ENCODE data around the gene PLB1.

Gene PLB1

DNA sequence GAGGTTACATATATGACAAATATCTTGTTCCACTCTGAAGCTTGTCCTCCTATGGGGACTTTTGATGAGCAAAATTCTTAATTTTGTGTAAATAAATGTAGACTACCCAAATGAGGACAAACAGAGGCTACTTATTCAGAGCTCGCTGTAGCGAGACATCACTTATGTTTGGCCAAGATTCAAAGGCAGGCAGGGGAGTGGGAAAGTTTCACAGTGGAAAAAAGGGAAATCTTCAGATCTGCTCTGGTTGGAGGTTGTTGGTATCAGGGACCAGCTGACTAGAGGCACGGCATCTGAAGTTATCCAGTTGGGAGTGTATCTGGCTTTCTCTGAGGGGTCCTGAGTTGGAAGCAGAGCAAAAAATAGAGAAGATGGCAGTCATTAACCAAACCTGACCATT, 1.3 kb downstream of the PLB1 start:
- ATAC-seq (replicated peaks) (no peak), DNase-seq (no peak)
- no peak overlapping the region for H3K27ac Mint-ChIP-seq
- no peak overlapping the region for H3K4me3 Mint-ChIP-seq
- no peaks in the 10 kb centered on the region for H3K36me3 Mint-ChIP-seq (ENCODE audit: insufficient read depth)
- no peaks in the 10 kb centered on the region for H3K27me3 Mint-ChIP-seq
- H3K9me3 Mint-ChIP-seq = no peaks in the 10 kb centered on the region
- no peaks in the 10 kb centered on the region for H3K4me1 Mint-ChIP-seq (ENCODE audit: low read depth in 2 of 2)

DNA sequence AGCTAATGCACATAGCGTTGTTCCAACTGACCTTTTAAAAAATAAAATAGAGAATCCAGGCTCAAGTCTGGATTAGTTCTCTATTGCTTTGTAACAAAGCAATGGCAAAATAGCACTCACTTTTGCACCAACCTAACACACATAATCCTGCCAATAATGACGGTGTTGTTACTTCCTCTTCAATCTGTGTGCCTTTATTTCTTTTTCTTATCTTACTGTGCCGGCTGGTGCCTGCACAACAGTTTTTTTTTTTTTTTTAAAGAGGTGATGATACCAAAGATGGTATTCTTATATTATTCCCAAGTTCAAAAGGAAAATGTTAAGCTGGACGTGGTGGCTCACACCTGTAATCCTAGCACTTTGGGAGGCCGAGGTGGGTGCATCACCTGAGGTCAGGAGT, 3.4 kb downstream of the PLB1 start:
- no peak for DNase-seq
- Mint-ChIP-seq H3K4me1 (ENCODE audit: low read depth in 2 of 2) (no peaks in the 10 kb centered on the region), H3K36me3 (ENCODE audit: insufficient read depth) (no peaks in the 10 kb centered on the region), H3K9me3 (no peaks in the 10 kb centered on the region), H3K27ac (no peak overlapping the region), H3K4me3 (no peak overlapping the region), H3K27me3 (no peaks in the 10 kb centered on the region)
- ATAC-seq (replicated peaks) = no peak

DNA sequence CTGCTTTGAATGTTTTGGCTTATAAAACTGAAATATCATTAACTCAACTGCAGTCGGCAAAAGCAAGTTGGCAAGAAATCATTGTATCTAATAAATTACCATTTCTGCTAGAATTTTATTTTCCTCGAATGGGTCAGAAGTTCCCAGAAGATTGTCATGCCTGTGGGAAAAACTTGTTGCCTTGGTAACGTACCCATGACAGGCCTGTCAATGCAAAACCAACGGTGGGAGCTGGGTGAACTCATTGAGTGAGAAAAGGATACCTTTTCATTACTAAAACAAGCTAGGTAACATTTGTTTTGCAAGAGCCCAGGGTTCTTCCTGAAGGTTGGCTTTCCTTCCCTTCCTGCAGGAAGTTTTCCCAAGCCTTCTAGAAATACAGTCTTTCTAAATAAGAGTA, 9.5 kb downstream of the PLB1 start:
- Mint-ChIP-seq H3K27me3 (peaks cover 0 to 11% of the 10 kb centered on the region in 2 donors), H3K4me3 (no peak overlapping the region), H3K27ac (no peak overlapping the region), H3K4me1 (ENCODE audit: low read depth in 2 of 2) (peaks cover 10 to 13% of the 10 kb centered on the region in 2 donors), H3K9me3 (no peaks in the 10 kb centered on the region), H3K36me3 (ENCODE audit: insufficient read depth) (no peaks in the 10 kb centered on the region)
- ATAC-seq (replicated peaks) = no peak
- no peak for DNase-seq

DNA sequence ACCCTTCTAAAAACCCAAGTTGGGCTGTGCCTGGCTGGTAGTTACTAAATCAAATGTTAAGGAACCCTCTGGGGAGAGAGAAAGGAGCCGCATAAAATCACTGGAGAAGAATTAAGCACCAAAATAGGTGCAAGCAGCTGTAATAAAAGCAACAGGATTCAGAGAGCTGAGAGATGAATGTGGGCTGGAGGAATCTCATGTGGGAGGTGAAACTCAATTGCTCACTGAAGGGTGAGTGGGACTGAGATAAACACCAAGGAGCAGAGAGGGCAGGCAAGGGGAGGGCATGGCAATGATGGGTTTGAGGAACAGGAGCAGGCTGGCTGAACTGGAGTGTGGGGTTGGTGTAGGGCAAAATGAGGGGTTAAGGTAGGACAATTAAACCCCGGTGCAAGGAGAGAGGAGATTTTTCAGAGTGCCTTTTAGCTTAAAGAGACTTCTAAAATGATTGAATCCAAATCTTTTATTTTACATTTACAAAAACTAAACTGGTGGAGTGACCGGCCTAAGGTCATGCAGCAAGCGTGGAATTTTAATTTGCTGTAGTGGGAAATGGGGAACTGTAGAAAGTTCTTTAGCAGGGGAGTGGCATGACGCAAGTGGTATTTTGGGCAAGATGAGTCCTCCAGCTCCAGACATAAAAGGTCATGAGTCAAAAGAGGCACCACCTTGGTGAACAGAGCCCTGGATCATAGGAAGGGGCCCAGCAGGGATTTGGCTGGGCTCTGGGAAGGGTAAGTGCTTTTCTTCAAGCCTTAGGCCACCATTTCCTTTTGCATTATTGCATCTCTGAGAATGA, 10.5 kb downstream of the PLB1 start:
- peak overlapping the region in 1 of 2 donors; percentile 24 for H3K27ac Mint-ChIP-seq
- H3K4me3 Mint-ChIP-seq = no peak overlapping the region
- peaks cover 0 to 11% of the 10 kb centered on the region in 2 donors for H3K27me3 Mint-ChIP-seq
- no peak for ATAC-seq (replicated peaks)
- no peaks in the 10 kb centered on the region for H3K36me3 Mint-ChIP-seq (ENCODE audit: insufficient read depth)
- H3K9me3 Mint-ChIP-seq = no peaks in the 10 kb centered on the region
- DNase-seq = no peak
- peaks cover 10 to 13% of the 10 kb centered on the region in 2 donors for H3K4me1 Mint-ChIP-seq (ENCODE audit: low read depth in 2 of 2)

DNA sequence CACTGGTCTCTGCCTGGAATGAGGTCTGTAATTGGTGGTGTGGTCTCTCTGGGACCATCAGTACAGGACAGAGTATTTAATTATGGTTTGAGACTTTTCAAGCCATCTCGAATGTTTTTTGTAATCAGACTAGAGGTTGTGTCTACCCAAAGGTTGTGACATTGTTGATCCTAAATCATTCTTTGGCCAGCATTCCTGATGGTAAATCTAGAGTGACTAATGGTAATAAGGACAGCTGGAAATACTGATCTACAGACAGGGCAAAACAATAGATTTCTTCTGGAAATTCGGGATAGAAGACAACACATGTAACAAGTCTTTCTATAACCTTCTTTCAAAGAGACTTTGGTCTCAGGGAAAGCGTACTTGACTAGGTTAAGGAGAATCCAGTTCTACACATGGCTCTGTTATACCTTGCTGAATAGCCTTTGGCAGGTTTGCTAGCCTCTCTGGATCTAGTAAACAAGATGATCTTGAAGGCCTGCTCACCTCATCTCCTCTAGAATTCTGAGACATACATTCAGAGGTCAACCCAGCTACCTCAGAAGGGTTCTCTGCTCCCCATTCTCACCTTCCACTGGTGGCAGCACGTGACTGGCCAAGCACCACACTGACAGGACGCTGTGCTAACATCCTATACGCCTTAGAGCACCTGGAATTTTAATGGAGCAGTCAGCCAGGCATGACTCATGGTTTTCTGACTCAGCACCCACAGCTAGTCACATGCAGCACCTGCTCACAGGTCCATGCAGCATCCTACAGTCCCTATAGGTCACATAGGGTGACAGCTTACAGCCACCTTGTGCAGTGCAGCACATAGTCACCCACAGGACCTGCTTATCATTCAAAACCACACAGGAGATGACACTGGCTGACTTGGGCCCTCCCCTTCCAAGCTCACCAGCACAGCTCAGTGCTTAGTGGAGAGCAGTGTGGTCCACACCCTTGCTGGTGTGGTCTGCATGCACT, 12.2 kb downstream of the PLB1 start:
- Mint-ChIP-seq H3K36me3 (ENCODE audit: insufficient read depth) (no peaks in the 10 kb centered on the region), H3K27ac (peak overlapping the region; percentile 79 to 84), H3K4me1 (ENCODE audit: low read depth in 2 of 2) (peaks cover 10 to 13% of the 10 kb centered on the region in 2 donors), H3K4me3 (no peak overlapping the region), H3K9me3 (peaks cover 3 to 15% of the 10 kb centered on the region in 2 donors), H3K27me3 (peaks cover 7 to 11% of the 10 kb centered on the region in 2 donors)
- peak; percentile 98 for ATAC-seq (replicated peaks)
- peak; percentile 41 to 46 (median 46) for DNase-seq

DNA sequence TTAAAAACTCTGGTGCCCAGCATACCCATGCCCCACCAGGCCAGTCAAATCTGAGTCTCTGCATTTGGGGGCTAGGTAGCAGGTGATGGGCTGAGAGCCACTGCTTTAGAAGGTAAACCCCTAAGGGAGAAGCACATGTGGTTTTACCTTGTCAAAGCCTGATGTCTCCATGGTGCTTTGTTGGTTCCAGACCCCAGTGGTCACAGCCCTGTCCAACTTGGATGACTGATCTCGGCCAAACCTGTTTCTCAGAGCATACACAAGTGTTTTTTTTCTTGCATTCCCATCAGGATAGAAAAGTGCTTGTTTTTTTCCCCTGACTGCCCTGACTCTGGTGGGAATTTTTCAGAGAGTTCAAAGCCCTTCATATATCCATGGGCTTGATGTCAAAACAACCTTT, 13.5 kb downstream of the PLB1 start:
- Mint-ChIP-seq H3K36me3 (ENCODE audit: insufficient read depth) (no peaks in the 10 kb centered on the region), H3K4me1 (ENCODE audit: low read depth in 2 of 2) (peaks cover 10 to 13% of the 10 kb centered on the region in 2 donors), H3K27me3 (peaks cover 10 to 11% of the 10 kb centered on the region in 2 donors), H3K27ac (peak overlapping the region in 1 of 2 donors; percentile 79), H3K9me3 (peaks cover 4 to 22% of the 10 kb centered on the region in 2 donors), H3K4me3 (no peak overlapping the region)
- no peak for DNase-seq
- ATAC-seq (replicated peaks) = no peak

DNA sequence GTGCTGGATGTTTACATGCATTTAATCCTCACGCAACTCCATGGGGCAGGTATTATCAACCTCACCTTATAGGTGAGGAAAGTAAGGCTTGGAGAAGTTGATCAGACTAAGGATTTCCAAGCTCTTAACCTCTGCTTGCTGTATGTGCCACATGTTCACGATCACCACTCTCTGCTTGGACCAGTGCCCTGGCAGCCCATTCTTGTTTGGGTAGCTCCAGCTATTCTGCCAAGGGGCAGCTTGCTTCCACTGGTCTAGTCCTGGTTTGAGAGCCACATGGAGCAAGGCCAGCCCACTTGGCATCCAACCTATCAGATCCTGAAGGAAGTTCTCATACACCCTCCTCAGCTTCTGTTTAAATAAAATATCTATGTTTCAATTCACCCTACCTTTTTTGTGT, 14.3 kb downstream of the PLB1 start:
- Mint-ChIP-seq H3K4me1 (ENCODE audit: low read depth in 2 of 2) (peaks cover 10 to 13% of the 10 kb centered on the region in 2 donors), H3K4me3 (no peak overlapping the region), H3K27ac (peak overlapping the region in 1 of 2 donors; percentile 14), H3K9me3 (peaks cover 4 to 22% of the 10 kb centered on the region in 2 donors), H3K36me3 (ENCODE audit: insufficient read depth) (no peaks in the 10 kb centered on the region), H3K27me3 (peaks cover 11 to 13% of the 10 kb centered on the region in 2 donors)
- ATAC-seq (replicated peaks) = no peak
- DNase-seq = no peak

DNA sequence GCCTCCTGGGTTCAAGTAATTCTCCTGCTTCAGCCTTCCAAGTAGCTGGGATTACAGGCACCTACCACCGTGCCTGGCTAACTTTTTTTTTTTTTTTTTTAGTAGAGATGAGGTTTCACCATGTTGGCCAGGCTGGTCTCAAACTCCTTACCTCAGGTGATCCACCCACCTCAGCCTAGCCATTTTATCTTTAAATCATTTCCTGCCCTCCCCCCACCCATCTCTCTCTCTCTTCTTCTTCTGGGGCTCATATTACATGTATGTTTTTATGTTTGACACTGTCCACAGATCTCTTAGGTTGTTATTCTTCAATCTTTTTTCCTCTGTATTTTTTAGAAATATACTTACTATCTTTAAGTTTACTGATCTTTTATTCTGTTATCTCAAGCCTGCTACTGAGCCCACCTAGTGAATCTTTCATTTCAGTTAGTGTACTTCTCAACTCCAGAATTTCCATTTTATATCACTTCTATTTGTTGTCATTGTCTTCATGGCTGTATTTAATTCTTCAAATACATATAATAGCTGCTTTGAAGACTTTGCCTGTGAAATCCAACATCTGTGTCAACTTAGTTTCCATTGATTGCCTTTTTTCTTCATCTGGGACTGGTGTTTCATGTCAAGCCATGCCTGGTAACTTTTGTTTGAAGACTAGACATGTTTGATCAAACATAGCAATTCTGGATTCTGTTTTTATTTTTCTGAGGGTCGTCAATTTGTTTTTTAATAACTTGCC, 16.2 kb downstream of the PLB1 start:
- Mint-ChIP-seq H3K36me3 (ENCODE audit: insufficient read depth) (no peaks in the 10 kb centered on the region), H3K4me1 (ENCODE audit: low read depth in 2 of 2) (peaks cover 10 to 11% of the 10 kb centered on the region in 2 donors), H3K9me3 (peaks cover 4 to 22% of the 10 kb centered on the region in 2 donors), H3K27me3 (peaks cover 16 to 25% of the 10 kb centered on the region in 2 donors), H3K27ac (no peak overlapping the region), H3K4me3 (no peak overlapping the region)
- no peak for ATAC-seq (replicated peaks)
- DNase-seq = no peak

DNA sequence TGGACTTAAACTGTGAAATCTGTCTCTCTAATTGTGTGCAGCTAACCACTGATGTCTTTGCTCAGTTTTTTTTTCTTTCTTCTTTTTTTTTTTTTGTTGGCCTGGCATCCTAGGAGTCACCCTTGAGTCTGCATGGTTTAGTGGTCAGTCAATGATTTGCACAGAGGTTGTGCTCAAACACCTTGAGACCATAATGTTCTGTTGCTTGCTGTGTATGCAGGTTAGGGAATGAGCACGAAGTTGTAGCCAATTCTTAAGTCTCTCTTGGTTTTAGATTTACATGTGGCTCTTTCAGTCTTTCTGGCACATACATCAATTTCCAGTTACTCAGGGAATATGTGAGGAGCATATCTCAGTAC, 16.7 kb downstream of the PLB1 start:
- Mint-ChIP-seq H3K36me3 (ENCODE audit: insufficient read depth) (no peaks in the 10 kb centered on the region), H3K4me1 (ENCODE audit: low read depth in 2 of 2) (peaks cover 10 to 11% of the 10 kb centered on the region in 2 donors), H3K27me3 (peaks cover 18 to 25% of the 10 kb centered on the region in 2 donors), H3K9me3 (peaks cover 4 to 22% of the 10 kb centered on the region in 2 donors), H3K4me3 (no peak overlapping the region), H3K27ac (peak overlapping the region in 1 of 2 donors; percentile 32)
- no peak for ATAC-seq (replicated peaks)
- no peak for DNase-seq

DNA sequence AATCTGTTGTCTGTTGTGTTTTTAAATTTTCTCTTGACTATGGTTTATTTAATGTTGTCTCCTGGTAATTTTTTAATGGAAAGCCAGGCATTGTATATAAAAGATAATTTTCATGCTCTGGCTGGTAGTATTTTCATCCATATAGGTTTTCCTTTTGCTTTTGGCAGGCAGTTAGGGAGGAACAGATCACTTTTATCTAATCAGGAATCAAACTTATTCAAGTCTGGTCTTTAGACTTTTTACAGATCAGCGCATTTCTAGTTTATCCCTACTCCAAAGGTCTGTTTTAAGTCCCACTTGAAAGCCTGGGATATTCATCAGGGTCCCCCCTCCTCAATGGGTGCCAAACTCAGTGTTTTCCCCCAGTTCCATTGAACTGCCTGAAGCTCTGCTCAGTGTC, 17.2 kb downstream of the PLB1 start:
- H3K4me1 Mint-ChIP-seq (ENCODE audit: low read depth in 2 of 2) = peaks cover 10% of the 10 kb centered on the region in 2 donors
- ATAC-seq (replicated peaks) (no peak), DNase-seq (no peak)
- peaks cover 22 to 29% of the 10 kb centered on the region in 2 donors for H3K27me3 Mint-ChIP-seq
- H3K27ac Mint-ChIP-seq = peak overlapping the region in 1 of 2 donors; percentile 32
- H3K4me3 Mint-ChIP-seq = no peak overlapping the region
- no peaks in the 10 kb centered on the region for H3K36me3 Mint-ChIP-seq (ENCODE audit: insufficient read depth)
- H3K9me3 Mint-ChIP-seq = peaks cover 4 to 22% of the 10 kb centered on the region in 2 donors

DNA sequence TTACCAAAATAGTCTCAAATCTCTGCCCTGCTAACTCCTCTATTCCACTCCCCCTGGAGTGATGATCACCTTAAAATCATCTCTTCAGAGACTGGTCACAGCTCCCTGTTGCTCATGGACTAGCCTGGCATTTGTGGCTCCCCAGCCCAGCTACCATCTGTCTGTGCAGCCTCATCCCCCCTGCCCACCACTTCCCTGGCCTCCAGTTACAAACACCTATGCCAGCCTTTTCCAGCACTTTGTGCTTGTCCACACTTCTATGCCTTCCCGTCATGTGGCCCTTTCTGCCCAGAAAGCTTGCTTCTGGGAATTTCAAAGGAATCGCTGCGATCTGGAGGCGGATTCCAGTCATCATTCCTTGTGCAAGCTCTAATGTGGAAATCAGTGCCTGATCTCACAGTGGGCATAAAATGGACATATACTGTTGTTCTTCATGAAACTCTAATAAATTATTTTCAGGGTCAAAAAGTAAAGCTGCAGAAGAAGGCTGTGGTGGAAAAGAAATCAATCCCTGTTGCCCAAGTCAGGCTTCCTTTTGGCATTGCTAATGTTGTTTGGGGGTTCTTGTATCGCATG, 19.4 kb downstream of the PLB1 start:
- H3K36me3 Mint-ChIP-seq (ENCODE audit: insufficient read depth) = no peaks in the 10 kb centered on the region
- no peak for DNase-seq
- no peaks in the 10 kb centered on the region for H3K4me1 Mint-ChIP-seq (ENCODE audit: low read depth in 2 of 2)
- ATAC-seq (replicated peaks) = no peak
- peak overlapping the region in 1 of 2 donors; percentile 21 for H3K27ac Mint-ChIP-seq
- peaks cover 41 to 47% of the 10 kb centered on the region in 2 donors for H3K27me3 Mint-ChIP-seq
- peaks cover 4 to 22% of the 10 kb centered on the region in 2 donors for H3K9me3 Mint-ChIP-seq
- H3K4me3 Mint-ChIP-seq = no peak overlapping the region

DNA sequence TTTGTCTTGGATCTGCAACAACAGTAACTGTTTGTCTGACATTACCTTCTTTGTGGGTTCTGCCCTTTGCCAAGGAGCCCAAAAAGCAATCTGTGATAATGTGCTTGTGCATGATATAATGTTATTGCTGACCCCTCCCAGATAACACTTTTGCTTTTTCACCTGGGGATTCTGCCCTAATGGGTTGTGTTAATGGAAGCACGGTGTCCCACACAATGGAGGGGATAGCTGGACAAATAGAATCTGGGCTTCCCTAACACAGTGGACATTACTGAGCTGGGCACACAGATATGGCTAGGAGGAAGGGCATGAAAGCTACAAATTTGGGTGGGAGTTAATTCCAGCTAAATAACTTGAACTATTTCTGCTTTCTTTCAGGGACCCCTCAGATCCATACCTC, 20.6 kb downstream of the PLB1 start:
- ATAC-seq (replicated peaks) (no peak), DNase-seq (no peak)
- H3K27ac Mint-ChIP-seq = no peak overlapping the region
- peaks cover 52 to 59% of the 10 kb centered on the region in 2 donors for H3K27me3 Mint-ChIP-seq
- peaks cover 4 to 22% of the 10 kb centered on the region in 2 donors for H3K9me3 Mint-ChIP-seq
- H3K4me3 Mint-ChIP-seq = no peak overlapping the region
- no peaks in the 10 kb centered on the region for H3K4me1 Mint-ChIP-seq (ENCODE audit: low read depth in 2 of 2)
- H3K36me3 Mint-ChIP-seq (ENCODE audit: insufficient read depth) = no peaks in the 10 kb centered on the region

DNA sequence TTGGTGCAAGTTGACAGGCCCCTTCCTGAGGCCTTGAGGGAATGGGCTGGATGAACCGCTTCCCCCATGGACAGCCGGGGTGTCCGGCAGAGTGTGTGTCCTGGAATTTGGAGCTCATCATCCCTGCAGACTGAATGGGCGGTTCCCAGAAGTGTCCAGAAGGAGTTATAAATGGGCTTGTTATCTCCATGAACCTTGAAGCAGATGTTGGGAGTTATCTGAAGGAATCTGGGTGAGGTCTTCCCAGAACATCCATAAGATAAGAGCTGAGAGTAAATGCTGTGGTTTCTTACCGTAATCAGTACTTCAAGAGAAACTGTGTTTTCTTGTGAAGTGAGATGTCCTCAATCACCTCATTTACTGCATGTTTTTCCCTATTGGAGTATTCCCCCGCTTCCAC, 21.1 kb downstream of the PLB1 start:
- H3K9me3 Mint-ChIP-seq = peaks cover 4 to 19% of the 10 kb centered on the region in 2 donors
- no peak overlapping the region for H3K4me3 Mint-ChIP-seq
- ATAC-seq (replicated peaks) (no peak), DNase-seq (no peak)
- peaks cover 57 to 64% of the 10 kb centered on the region in 2 donors for H3K27me3 Mint-ChIP-seq
- H3K27ac Mint-ChIP-seq = no peak overlapping the region
- no peaks in the 10 kb centered on the region for H3K36me3 Mint-ChIP-seq (ENCODE audit: insufficient read depth)
- no peaks in the 10 kb centered on the region for H3K4me1 Mint-ChIP-seq (ENCODE audit: low read depth in 2 of 2)
